RPMI7951 (cell line): ENCODE results near the gene GALNT16. TPM values are rescaled to one million over a fixed set of nuclear protein-coding genes. Genes with fewer than 3 reads are reported as not detected.
"Not testable (repeated sequence)": the region's sequence is repeated elsewhere in the genome, so short reads cannot be mapped to it uniquely, and the experiment has no call there.

Source experiments
- DNase-seq: peaks from one replicate; pipeline ENCODE4 v3.0.0-alpha.2; 2012; ENCODE audit warnings: low read depth
- total RNA-seq: library from RNA; depleted of rRNA; stranded (reverse); fragments of >200 nt; shearing (Covaris generic); gene quantifications from 2 replicates; pipeline ENCODE4 v1.2.3, GENCODE V29; 2014

GALNT16 gene
- total RNA-seq, 1 experiment from 2014 or later: 0.12 TPM

GRCh38 chr14:69363055-69363454 lies 103.1 kb downstream of the GALNT16 start:
- DNase-seq: no peak

GRCh38 chr14:69363964-69364363 lies 104.0 kb downstream of the GALNT16 start:
- no peak for DNase-seq

- no peak for DNase-seq
Measured at GRCh38 chr14:69364378-69364777, 104.4 kb downstream of the GALNT16 start.

GRCh38 chr14:69366069-69366468 lies 106.1 kb downstream of the GALNT16 start:
- no peak for DNase-seq

GRCh38 chr14:69366761-69367160 lies 106.8 kb downstream of the GALNT16 start:
- no peak for DNase-seq

- no peak for DNase-seq
Measured at GRCh38 chr14:69368381-69368780, 108.4 kb downstream of the GALNT16 start.

GRCh38 chr14:69370061-69370460 lies 110.1 kb downstream of the GALNT16 start:
- no peak for DNase-seq

GRCh38 chr14:69372146-69372545 lies 112.2 kb downstream of the GALNT16 start:
- DNase-seq: no peak

GRCh38 chr14:69373104-69373503 lies 113.1 kb downstream of the GALNT16 start:
- DNase-seq: no peak

GRCh38 chr14:69374235-69374634 lies 114.3 kb downstream of the GALNT16 start:
- no peak for DNase-seq

GRCh38 chr14:69375182-69375581 lies 115.2 kb downstream of the GALNT16 start:
- no peak for DNase-seq

- DNase-seq: no peak
Measured at GRCh38 chr14:69375722-69376121, 115.8 kb downstream of the GALNT16 start.

- no peak for DNase-seq
Measured at GRCh38 chr14:69376439-69376838, 116.5 kb downstream of the GALNT16 start.

- DNase-seq: no peak
Measured at GRCh38 chr14:69378274-69378673, 118.3 kb downstream of the GALNT16 start.

GRCh38 chr14:69387311-69387710 lies 127.4 kb downstream of the GALNT16 start:
- DNase-seq: no peak

- DNase-seq: not testable (repeated sequence)
Measured at GRCh38 chr14:69391400-69391799, 131.4 kb downstream of the GALNT16 start.

- DNase-seq: no peak
Measured at GRCh38 chr14:69392481-69392880, 132.5 kb downstream of the GALNT16 start.

- no peak for DNase-seq
Measured at GRCh38 chr14:69395929-69396328, 136.0 kb downstream of the GALNT16 start.

- peak; percentile 95 for DNase-seq
Measured at GRCh38 chr14:69398053-69398817, 138.3 kb downstream of the GALNT16 start, which contains the start of the genes ERH and SLC39A9. Gene ERH, minus strand, starts transcription at chr14:69398299. Its CDS starts 66 bp downstream, at chr14:69398233. Gene SLC39A9, plus strand, starts transcription at chr14:69398692. Its CDS starts 678 bp downstream, at chr14:69399370.

- no peak for DNase-seq
Measured at GRCh38 chr14:69398818-69399210, 138.9 kb downstream of the GALNT16 start.

- no peak for DNase-seq
Measured at GRCh38 chr14:69399750-69400149, 139.8 kb downstream of the GALNT16 start.

GRCh38 chr14:69400154-69400553 lies 140.2 kb downstream of the GALNT16 start:
- no peak for DNase-seq

GRCh38 chr14:69401841-69402240 lies 141.9 kb downstream of the GALNT16 start:
- DNase-seq: no peak

GRCh38 chr14:69404478-69404877 lies 144.5 kb downstream of the GALNT16 start:
- DNase-seq: no peak
